Measurements from ENCODE around the gene WBP11.

DNA sequence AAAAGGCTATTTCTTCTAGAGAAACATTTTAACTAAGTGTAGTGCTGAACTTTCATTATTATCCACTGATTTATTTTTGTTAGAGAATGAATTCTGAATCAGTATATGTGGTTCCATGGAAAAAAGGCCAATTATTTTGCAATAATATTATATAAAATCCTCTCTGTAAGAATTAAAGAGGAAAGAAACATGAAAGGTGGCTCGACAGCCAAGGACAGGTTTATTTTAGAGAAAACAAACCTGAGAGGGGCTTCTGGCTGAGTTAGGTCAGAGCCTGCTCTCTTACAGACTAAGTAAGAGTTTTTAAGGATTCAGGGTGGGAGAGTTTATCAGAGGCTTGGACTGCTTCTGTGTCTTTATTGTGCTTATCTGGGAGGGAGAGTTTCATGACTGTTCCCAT, 60.2 kb downstream of the WBP11 start:
- no peak for TF ChIP-seq CTCF (optimal IDR thresholded peaks at IDR 0.05 in 1 of 3, IDR thresholded peaks at IDR 0.05 in 1 of 3, conservative IDR thresholded peaks at IDR 0.05 in 1 of 3; ENCODE audit: extremely low read depth in 1 of 3, insufficient read depth in 2 of 3, low read length in 3 of 3)
- TF ChIP-seq EZH2 (IDR thresholded peaks at IDR 0.05; ENCODE audit: low read length) = no peak

Data from keratinocyte (primary cell).